HuH-7 (cell line): ENCODE data around the gene TRIM43B.
"Not testable (repeated sequence)": the region's sequence is repeated elsewhere in the genome, so short reads cannot be mapped to it uniquely, and the experiment has no call there.

ENCODE experiments used
- DNase-seq: peaks from one replicate; pipeline ENCODE4 v3.0.0; 2011; ENCODE audit warnings: low spot score

Gene TRIM43B

GRCh38 chr2:95484654-95485053 lies at the start of gene TRIM43B:
TRIM43B (minus strand) TSS chr2:95484754; CDS start chr2:95482714, 2,040 bp downstream.
- DNase-seq, result not testable (repeated sequence)

- no peak for DNase-seq
Measured at GRCh38 chr2:95531254-95531771, 46.8 kb upstream of the TRIM43B start.

- no peak for DNase-seq
Measured at GRCh38 chr2:95530734-95531133, 46.2 kb upstream of the TRIM43B start.

GRCh38 chr2:95526360-95527341 lies 42.1 kb upstream of the TRIM43B start:
- DNase-seq, result no peak

GRCh38 chr2:95525294-95526035 lies 40.9 kb upstream of the TRIM43B start:
- DNase-seq, result no peak

- no peak for DNase-seq
Measured at GRCh38 chr2:95524195-95524594, 39.6 kb upstream of the TRIM43B start.

GRCh38 chr2:95514718-95515117 lies 30.2 kb upstream of the TRIM43B start:
- DNase-seq, result no peak

GRCh38 chr2:95514226-95514625 lies 29.7 kb upstream of the TRIM43B start:
- not testable (repeated sequence) for DNase-seq

GRCh38 chr2:95509408-95509807 lies 24.9 kb upstream of the TRIM43B start:
- no peak for DNase-seq

- DNase-seq, result no peak
Measured at GRCh38 chr2:95505222-95505621, 20.7 kb upstream of the TRIM43B start.

GRCh38 chr2:95500854-95501253 lies 16.3 kb upstream of the TRIM43B start:
- DNase-seq, result no peak

GRCh38 chr2:95492076-95492475 lies 7.5 kb upstream of the TRIM43B start:
- not testable (repeated sequence) for DNase-seq

GRCh38 chr2:95475025-95475424 lies 9.5 kb downstream of the TRIM43B start:
- DNase-seq, result not testable (repeated sequence)

- not testable (repeated sequence) for DNase-seq
Measured at GRCh38 chr2:95467984-95468383, 16.6 kb downstream of the TRIM43B start.

GRCh38 chr2:95466572-95466971 lies 18.0 kb downstream of the TRIM43B start:
- not testable (repeated sequence) for DNase-seq

GRCh38 chr2:95463292-95463691 lies 21.3 kb downstream of the TRIM43B start:
- DNase-seq, result not testable (repeated sequence)

GRCh38 chr2:95445317-95445716 lies 39.2 kb downstream of the TRIM43B start:
- not testable (repeated sequence) for DNase-seq

- DNase-seq, result not testable (repeated sequence)
Measured at GRCh38 chr2:95442474-95443099, 42.0 kb downstream of the TRIM43B start.

- not testable (repeated sequence) for DNase-seq
Measured at GRCh38 chr2:95435872-95436209, 48.7 kb downstream of the TRIM43B start.

GRCh38 chr2:95435162-95435871 lies 49.2 kb downstream of the TRIM43B start:
- not testable (repeated sequence) for DNase-seq

GRCh38 chr2:95434507-95435076 lies 50.0 kb downstream of the TRIM43B start:
- not testable (repeated sequence) for DNase-seq
